ENCODE measurements around the gene RNF220. TPM values are rescaled to one million over a fixed set of nuclear protein-coding genes. Genes with fewer than 3 reads are reported as not detected.

The RNF220 gene
- total and polyA plus RNA-seq, 2 experiments from 2014 or later: 77.2 to 117 TPM

GRCh38 chr1:44464361-44464760 is 59.3 kb downstream of the RNF220 start:
- Histone ChIP-seq H3K36me3 (replicated peaks; ENCODE audit: insufficient read depth, low read depth) (no peaks in the 10 kb centered on the region), H2AFZ (no peak overlapping the region), H3K9me2 (replicated peaks; ENCODE audit: insufficient read depth) (no peaks in the 10 kb centered on the region), H3K9me3 (ENCODE audit: low read depth) (no peaks in the 10 kb centered on the region), H3K4me3 (no peak overlapping the region), H3K4me2 (no peak overlapping the region), H4K20me1 (ENCODE audit: insufficient read depth, poor library complexity, severe bottlenecking) (no peaks in the 10 kb centered on the region), H3K4me1 (ENCODE audit: insufficient read depth) (no peaks in the 10 kb centered on the region), H3K79me2 (no peaks in the 10 kb centered on the region), H3K27ac (no peak overlapping the region), H3K27me3 (peaks cover 8% of the 10 kb centered on the region)
- no peak for DNase-seq (ENCODE audit: low spot score)
- WGBS (ENCODE audit: low lambda C conversion rate, missing lambda C conversion rate): 82% methylated on average over 3 of the region's 3 CpGs
- TF ChIP-seq EZH2 (IDR thresholded peaks at IDR 0.05; ENCODE audit: borderline replicate concordance) (no peak), CTCF (IDR thresholded peaks at IDR 0.05; ENCODE audit: poor library complexity) (no peak), EZH2phosphoT487 (IDR thresholded peaks at IDR 0.05; ENCODE audit: low read depth, severe bottlenecking, unreplicated experiment) (no peak)

GRCh38 chr1:44467566-44467965 is 62.5 kb downstream of the RNF220 start:
- Histone ChIP-seq H3K27ac (no peak overlapping the region), H2AFZ (no peak overlapping the region), H3K9me3 (ENCODE audit: low read depth) (no peaks in the 10 kb centered on the region), H3K79me2 (no peaks in the 10 kb centered on the region), H3K4me3 (no peak overlapping the region), H3K9me2 (replicated peaks; ENCODE audit: insufficient read depth) (no peaks in the 10 kb centered on the region), H3K27me3 (peaks cover 8% of the 10 kb centered on the region), H4K20me1 (ENCODE audit: insufficient read depth, poor library complexity, severe bottlenecking) (no peaks in the 10 kb centered on the region), H3K36me3 (replicated peaks; ENCODE audit: insufficient read depth, low read depth) (no peaks in the 10 kb centered on the region), H3K4me2 (no peak overlapping the region), H3K4me1 (ENCODE audit: insufficient read depth) (no peaks in the 10 kb centered on the region)
- WGBS (ENCODE audit: low lambda C conversion rate, missing lambda C conversion rate): 94% methylated on average over 4 of the region's 4 CpGs
- DNase-seq (ENCODE audit: low spot score): no peak
- no peak for TF ChIP-seq EZH2phosphoT487 (IDR thresholded peaks at IDR 0.05; ENCODE audit: low read depth, severe bottlenecking, unreplicated experiment)
- TF ChIP-seq CTCF (IDR thresholded peaks at IDR 0.05; ENCODE audit: poor library complexity): no peak

DNA sequence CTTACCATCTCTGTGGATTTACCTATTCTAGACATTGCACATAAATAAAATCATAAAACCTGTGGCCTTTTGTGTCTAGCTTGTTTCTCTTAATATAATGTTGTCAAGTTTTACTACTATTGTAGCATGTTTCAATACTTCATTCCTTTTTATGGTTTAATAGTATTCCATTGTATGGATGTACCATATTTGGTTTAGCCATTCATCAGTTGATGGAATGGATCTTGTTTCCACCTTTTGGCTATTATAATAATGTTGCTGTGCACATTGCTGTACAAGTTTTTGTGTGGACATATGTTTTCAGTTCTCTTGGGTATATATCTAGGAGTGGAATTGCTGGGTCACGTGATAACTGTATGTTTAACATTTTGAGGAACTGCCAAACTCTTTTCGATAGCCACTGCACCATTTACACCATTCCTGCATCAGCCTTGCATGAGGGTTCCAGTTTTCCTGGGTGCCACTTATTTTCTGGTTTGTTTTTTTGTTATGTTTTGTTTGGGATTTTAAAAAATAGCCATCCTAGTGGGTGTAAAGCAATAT is 66.9 kb downstream of the RNF220 start:
- Histone ChIP-seq H3K79me2 (no peaks in the 10 kb centered on the region), H3K4me1 (ENCODE audit: insufficient read depth) (no peaks in the 10 kb centered on the region), H3K36me3 (replicated peaks; ENCODE audit: insufficient read depth, low read depth) (no peaks in the 10 kb centered on the region), H3K27me3 (peaks cover 8% of the 10 kb centered on the region), H3K9me2 (replicated peaks; ENCODE audit: insufficient read depth) (no peaks in the 10 kb centered on the region), H3K27ac (no peak overlapping the region), H4K20me1 (ENCODE audit: insufficient read depth, poor library complexity, severe bottlenecking) (no peaks in the 10 kb centered on the region), H2AFZ (no peak overlapping the region), H3K4me3 (no peak overlapping the region), H3K9me3 (ENCODE audit: low read depth) (no peaks in the 10 kb centered on the region), H3K4me2 (no peak overlapping the region)
- 90% methylated on average over 2 of the region's 2 CpGs for WGBS (ENCODE audit: low lambda C conversion rate, missing lambda C conversion rate)
- TF ChIP-seq CTCF (IDR thresholded peaks at IDR 0.05; ENCODE audit: poor library complexity) (no peak), EZH2 (IDR thresholded peaks at IDR 0.05; ENCODE audit: borderline replicate concordance) (no peak), EZH2phosphoT487 (IDR thresholded peaks at IDR 0.05; ENCODE audit: low read depth, severe bottlenecking, unreplicated experiment) (no peak)
- DNase-seq (ENCODE audit: low spot score): no peak
